Neural progenitor cell (in vitro differentiated cells): ENCODE data around the gene MCM3. TPM values are rescaled to one million over a fixed set of nuclear protein-coding genes. Genes with fewer than 3 reads are reported as not detected.

Experiments used
- DNase-seq: peaks from one replicate; pipeline ENCODE4 v3.0.0-alpha.2; 2016; ENCODE audit warnings: low spot score
- H2AFZ ChIP-seq: fragments of 200-600 bp; sonication (generic); replicated peaks from 2 replicates; pipeline ENCODE4 v1.6.1; 2016; ENCODE audit warnings: antibody characterized with exemption
- H3F3A ChIP-seq: fragments of 200-600 bp; sonication (generic); 2 replicates; pipeline ENCODE4 v1.6.1; 2016; ENCODE audit warnings: antibody characterized with exemption, low read depth
- H3K27ac ChIP-seq: fragments of 200-600 bp; sonication (generic); 2 replicates; pipeline ENCODE4 v1.5.1; 2016; ENCODE audit warnings: mild to moderate bottlenecking
- H3K27me3 ChIP-seq: fragments of 200-600 bp; sonication (generic); 2 replicates; pipeline ENCODE4 v1.6.1; 2016; ENCODE audit warnings: mild to moderate bottlenecking, moderate library complexity
- H3K36me3 ChIP-seq: fragments of 200-600 bp; sonication (generic); 2 replicates; pipeline ENCODE4 v1.5.1; 2016
- H3K4me1 ChIP-seq: fragments of 200-600 bp; sonication (generic); 2 replicates; pipeline ENCODE4 v1.6.1; 2016; ENCODE audit warnings: mixed run types
- H3K4me2 ChIP-seq: fragments of 200-600 bp; sonication (generic); 2 replicates; pipeline ENCODE4 v1.6.1; 2016
- H3K4me3 ChIP-seq: fragments of 200-600 bp; sonication (generic); 2 replicates; pipeline ENCODE4 v1.5.1; 2016
- H3K79me2 ChIP-seq: fragments of 200-600 bp; sonication (generic); 2 replicates; pipeline ENCODE4 v1.6.1; 2016; ENCODE audit warnings: low read depth
- H3K9ac ChIP-seq: fragments of 200-600 bp; sonication (generic); 2 replicates; pipeline ENCODE4 v1.6.1; 2016
- H3K9me3 ChIP-seq: fragments of 200-600 bp; sonication (generic); 2 replicates; pipeline ENCODE4 v1.5.1; 2016; ENCODE audit warnings: low read depth
- H4K20me1 ChIP-seq: fragments of 200-600 bp; sonication (generic); 2 replicates; pipeline ENCODE4 v1.6.1; 2016; ENCODE audit warnings: low read depth
- H3K27ac Mint-ChIP-seq: 3 replicates; pipeline ENCODE4 v1.8.0; 2021; ENCODE audit warnings: mixed read lengths
- H3K27me3 Mint-ChIP-seq: 2 replicates; pipeline ENCODE4 v1.8.0; 2022; ENCODE audit warnings: low read depth, mild to moderate bottlenecking, inconsistent platforms, moderate library complexity, mixed read lengths; ENCODE audit not compliant: insufficient read depth
- H3K36me3 Mint-ChIP-seq: 3 replicates; pipeline ENCODE4 v1.8.0; 2021; ENCODE audit warnings: mixed read lengths
- H3K4me1 Mint-ChIP-seq: 3 replicates; pipeline ENCODE4 v1.8.0; 2021; ENCODE audit warnings: mixed read lengths
- H3K4me3 Mint-ChIP-seq: 3 replicates; pipeline ENCODE4 v1.8.0; 2021; ENCODE audit warnings: mild to moderate bottlenecking, moderate library complexity, mixed read lengths
- H3K9me3 Mint-ChIP-seq: 3 replicates; pipeline ENCODE4 v1.8.0; 2020; ENCODE audit warnings: mixed read lengths
- CTCF ChIP-seq: fragments of 200-600 bp; sonication (generic); IDR thresholded peaks from 2 replicates; pipeline ENCODE4 v1.5.1; 2017; ENCODE audit warnings: antibody characterized with exemption, mild to moderate bottlenecking
- EZH2 ChIP-seq: fragments of 200-600 bp; sonication (generic); IDR thresholded peaks from 2 replicates; pipeline ENCODE4 v1.6.1; 2017; ENCODE audit warnings: antibody characterized with exemption, mild to moderate bottlenecking, moderate library complexity
- EZH2phosphoT487 ChIP-seq: fragments of 200-600 bp; sonication (generic); IDR thresholded peaks from 2 replicates; pipeline ENCODE4 v1.6.1; 2017; ENCODE audit warnings: antibody characterized with exemption
- total RNA-seq: library from RNA; depleted of rRNA; stranded (reverse); fragments of >200 nt; gene quantifications from 2 replicates; pipeline ENCODE4 v1.2.3, GENCODE V29; 2015; ENCODE audit warnings: low replicate concordance

The MCM3 gene
- total RNA-seq, 1 donor from 2014 or later = 224 TPM

GRCh38 chr6:52243282-52243893 is 41.2 kb downstream of the MCM3 start:
- H4K20me1 ChIP-seq = no peaks in the 10 kb centered on the region
- Mint-ChIP-seq H3K4me1 (no peaks in the 10 kb centered on the region), H3K9me3 (peaks cover 2% of the 10 kb centered on the region), H3K4me3 (no peak overlapping the region), H3K27me3 (no peaks in the 10 kb centered on the region), H3K36me3 (no peaks in the 10 kb centered on the region), H3K27ac (no peak overlapping the region)
- H3K4me1 ChIP-seq = no peaks in the 10 kb centered on the region
- no peaks in the 10 kb centered on the region for H3K9me3 ChIP-seq
- no peak overlapping the region for H2AFZ ChIP-seq
- no peaks in the 10 kb centered on the region for H3K79me2 ChIP-seq
- H3K27me3 ChIP-seq = no peaks in the 10 kb centered on the region
- no peak overlapping the region for H3K27ac ChIP-seq
- no peak overlapping the region for H3K4me3 ChIP-seq
- no peak overlapping the region for H3K9ac ChIP-seq
- H3F3A ChIP-seq = no peaks in the 10 kb centered on the region
- H3K36me3 ChIP-seq = no peaks in the 10 kb centered on the region
- H3K4me2 ChIP-seq = no peak overlapping the region
- TF ChIP-seq CTCF (no peak), EZH2phosphoT487 (no peak), EZH2 (no peak)
- no peak for DNase-seq

GRCh38 chr6:52241819-52242218 is 42.7 kb downstream of the MCM3 start:
- TF ChIP-seq CTCF (no peak), EZH2 (no peak), EZH2phosphoT487 (no peak)
- Histone ChIP-seq H3K36me3 (no peaks in the 10 kb centered on the region), H3K4me2 (no peak overlapping the region), H3F3A (no peaks in the 10 kb centered on the region), H3K9me3 (no peaks in the 10 kb centered on the region), H2AFZ (no peak overlapping the region), H3K27ac (no peak overlapping the region), H3K79me2 (no peaks in the 10 kb centered on the region), H3K4me1 (no peaks in the 10 kb centered on the region), H3K27me3 (no peaks in the 10 kb centered on the region), H4K20me1 (no peaks in the 10 kb centered on the region), H3K9ac (no peak overlapping the region), H3K4me3 (no peak overlapping the region)
- H3K27ac Mint-ChIP-seq = no peak overlapping the region
- H3K4me3 Mint-ChIP-seq = no peak overlapping the region
- H3K9me3 Mint-ChIP-seq = peaks cover under 1% of the 10 kb centered on the region
- no peak for DNase-seq
- H3K36me3 Mint-ChIP-seq = no peaks in the 10 kb centered on the region
- H3K27me3 Mint-ChIP-seq = peaks cover 2% of the 10 kb centered on the region
- H3K4me1 Mint-ChIP-seq = no peaks in the 10 kb centered on the region

- peaks cover 4% of the 10 kb centered on the region for H3K4me1 Mint-ChIP-seq
These were observed 50.3 kb downstream of the MCM3 start for GRCh38 chr6:52233975-52234823.

More at GRCh38 chr6:52233975-52234823, 50.3 kb downstream of the MCM3 start:
- no peaks in the 10 kb centered on the region for H3K36me3 Mint-ChIP-seq
- TF ChIP-seq EZH2phosphoT487 (no peak), EZH2 (no peak), CTCF (peak; percentile 69)
- H3K36me3 ChIP-seq = no peaks in the 10 kb centered on the region
- H3K4me2 ChIP-seq = no peak overlapping the region
- no peak overlapping the region for H3K9ac ChIP-seq
- H3K9me3 Mint-ChIP-seq = no peaks in the 10 kb centered on the region
- H2AFZ ChIP-seq = peak overlapping the region; percentile 75
- H3K9me3 ChIP-seq = no peaks in the 10 kb centered on the region
- H3K4me1 ChIP-seq = no peaks in the 10 kb centered on the region
- H3K27me3 Mint-ChIP-seq = peaks cover 7% of the 10 kb centered on the region
- peak; percentile 72 for DNase-seq
- no peaks in the 10 kb centered on the region for H3F3A ChIP-seq
- H3K79me2 ChIP-seq = no peaks in the 10 kb centered on the region
- no peaks in the 10 kb centered on the region for H4K20me1 ChIP-seq
- no peak overlapping the region for H3K4me3 ChIP-seq
- H3K27ac ChIP-seq = no peak overlapping the region
- no peaks in the 10 kb centered on the region for H3K27me3 ChIP-seq
- H3K4me3 Mint-ChIP-seq = no peak overlapping the region
- peak overlapping the region; percentile 30 for H3K27ac Mint-ChIP-seq
